Superior temporal gyrus (tissue), 1 donor: ENCODE measurements around the gene RPS23.

Experiments
- DNase-seq: peaks from one replicate; pipeline ENCODE4 v3.0.0-alpha.2; 2016; ENCODE audit errors: extremely low spot score

Gene RPS23

DNA sequence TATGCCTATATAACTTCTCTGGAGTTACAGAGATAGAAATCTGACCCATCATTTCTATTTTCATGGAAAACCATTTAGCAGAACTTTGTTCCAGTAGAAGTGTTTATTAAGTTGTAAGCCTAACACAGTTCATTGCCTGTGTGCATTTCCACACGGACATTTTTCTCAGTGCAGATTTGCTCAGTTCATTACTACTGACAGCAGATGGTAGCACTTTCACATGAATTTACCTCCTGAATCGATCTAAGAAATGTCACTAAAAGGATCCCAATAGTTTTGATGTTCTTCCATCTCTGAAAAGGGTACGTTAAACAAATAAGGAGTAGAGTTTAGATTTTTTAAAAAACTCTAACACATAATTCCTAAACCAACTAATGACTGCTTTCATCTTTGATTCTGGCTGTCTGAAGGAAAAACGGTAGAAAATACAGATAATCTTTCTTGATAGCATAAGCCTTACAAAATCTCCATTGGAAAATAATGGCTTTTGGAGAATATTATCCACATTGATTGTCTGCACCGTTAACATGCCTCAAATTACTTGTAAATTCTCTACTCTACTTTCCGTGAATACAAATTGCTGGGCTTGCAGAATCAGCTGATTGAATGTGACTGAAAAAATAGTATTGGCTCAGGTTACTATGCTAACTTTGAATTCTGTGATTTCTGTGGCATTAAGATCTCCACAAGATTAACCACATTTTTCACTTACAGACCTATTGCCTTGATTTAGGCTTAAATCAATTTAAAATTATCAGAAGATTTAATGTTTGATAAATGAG, 33.1 kb downstream of the RPS23 start:
- DNase-seq: peak; percentile 63

DNA sequence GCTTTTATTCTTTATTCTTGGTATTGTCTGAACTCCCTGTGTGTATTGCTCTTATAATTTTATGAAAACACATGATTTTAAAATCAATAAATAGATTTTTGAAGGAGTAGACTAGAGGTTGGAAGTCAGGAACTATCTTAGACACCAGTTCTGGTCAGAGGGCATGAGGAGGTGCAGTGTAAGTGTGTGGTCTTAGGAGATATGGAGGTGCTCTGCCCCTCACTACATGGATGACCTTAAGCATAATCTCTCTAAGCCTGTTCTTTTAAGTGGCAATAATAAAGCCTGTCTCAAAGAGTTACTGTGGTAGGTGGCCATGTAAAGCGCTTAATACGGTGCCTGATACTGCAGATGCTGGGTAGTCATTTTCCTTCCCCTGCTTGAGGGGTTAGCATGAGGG, 34.0 kb downstream of the RPS23 start:
- no peak for DNase-seq

DNA sequence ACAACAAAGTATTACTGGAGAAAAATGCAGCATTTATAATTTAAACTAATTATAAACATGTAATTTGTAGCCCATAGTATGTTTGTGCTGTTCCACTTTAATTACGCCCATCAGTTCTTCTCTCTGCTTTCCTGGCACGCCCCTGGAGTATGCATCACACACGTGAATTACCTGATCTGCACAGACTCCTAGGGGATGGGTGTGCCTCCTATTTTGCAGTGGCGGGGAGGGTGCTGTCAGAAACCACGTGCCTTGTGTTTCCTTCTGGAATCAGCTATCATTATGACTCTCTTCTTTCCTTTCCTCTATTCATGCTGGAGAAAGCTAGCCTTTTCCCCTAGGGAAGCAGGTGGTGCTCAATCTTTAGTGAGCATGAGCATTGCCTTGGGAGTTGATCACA, 43.3 kb downstream of the RPS23 start:
- DNase-seq: no peak

DNA sequence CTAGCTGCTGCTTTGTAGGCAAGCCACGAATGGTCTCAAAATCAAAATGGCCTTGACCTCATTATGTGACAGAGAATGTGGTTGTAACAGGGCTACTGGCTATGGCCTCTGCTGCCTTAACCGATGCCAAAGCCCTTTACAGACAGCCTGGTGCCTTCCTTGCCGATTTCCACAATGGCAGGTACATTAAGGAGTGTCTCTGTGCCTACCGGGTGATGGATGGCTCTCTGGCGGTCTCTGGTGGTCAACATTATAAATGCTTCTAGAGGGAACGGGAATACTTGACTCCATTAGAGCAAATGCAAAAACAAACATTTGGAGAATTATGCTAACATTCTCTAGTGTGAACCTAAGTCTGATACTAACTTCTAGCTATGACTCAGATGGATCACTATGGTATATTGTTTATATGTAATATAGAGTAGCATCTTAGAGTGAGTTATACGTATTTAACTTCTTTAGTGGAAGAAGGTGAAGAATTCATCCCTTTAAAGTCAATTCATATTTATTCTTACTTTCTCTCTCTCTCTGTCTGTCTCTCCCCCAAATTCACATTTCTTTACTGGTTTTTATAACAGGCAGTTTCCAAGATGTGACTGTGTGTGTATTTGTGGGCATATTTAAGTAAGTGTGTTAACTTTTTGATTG, 52.5 kb downstream of the RPS23 start:
- peak; percentile 90 for DNase-seq
